A549 (cell line): ENCODE data around the gene CABP7. TPM values are rescaled to one million over a fixed set of nuclear protein-coding genes. Genes with fewer than 3 reads are reported as not detected.

Experiments
- ATAC-seq, 2 experiments: fragments of 200-7000 bp in 1 of 2; fragments of >200 bp in 1 of 2; cut with Nextera tagmentation in 1 of 2; cut with Tn5 transposase in 1 of 2; 3 replicates each; pipeline versions ENCODE4 v1.8.0 to v1.9.1; 2018 to 2020; ENCODE audit warnings: mild to moderate bottlenecking in 1 of 2, moderate library complexity in 1 of 2
- CTCF ChIA-PET: fragments of 300-600 bp; sonication (Branson Sonifier 250); formaldehyde crosslinking; extraction: SDS; loops from one replicate; lab custom pipeline; 2021; ENCODE audit warnings: antibody characterized with exemption, inconsistent platforms; lab: Yijun Ruan, JAX
- POLR2A ChIA-PET: fragments of 350-600 bp; formaldehyde crosslinking; extraction: SDS; loops from one replicate; lab custom pipeline; 2021; ENCODE audit warnings: antibody characterized with exemption, inconsistent platforms; lab: Yijun Ruan, JAX
- DNase-seq, 2 experiments: peaks; one replicate each; pipeline versions ENCODE4 v3.0.0 to v3.0.0-alpha.2; 2011 to 2016; ENCODE audit warnings: low read depth in 1 of 2, low spot score in 1 of 2
- FAIRE-seq: peaks from 2 replicates; lab custom pipeline; 2011; peaks lifted over from hg19 to GRCh38; lab: Jason Lieb, UNC
- H3K27ac ChIP-seq, 2 experiments: fragments of >200 bp; sonication (Bioruptor Twin); formaldehyde crosslinking; 3 replicates each; pipeline ENCODE4 v1.5.1; 2016 to 2017
- H3K4me1 ChIP-seq: fragments of >200 bp; sonication (Bioruptor Twin); formaldehyde crosslinking; 3 replicates; pipeline ENCODE4 v1.6.1; 2016
- H3K4me2 ChIP-seq: fragments of >200 bp; sonication (Bioruptor Twin); formaldehyde crosslinking; 3 replicates; pipeline ENCODE4 v1.6.1; 2016
- H3K4me3 ChIP-seq: fragments of >200 bp; sonication (Bioruptor Twin); formaldehyde crosslinking; 3 replicates; pipeline ENCODE4 v1.5.1; 2016
- H3K9me3 ChIP-seq: fragments of >200 bp; sonication (Bioruptor Twin); formaldehyde crosslinking; 3 replicates; pipeline ENCODE4 v1.6.1; 2016
- ATOH8 ChIP-seq: fragments of 250-450 bp; sonication (Bioruptor Pico); IDR thresholded peaks from 2 replicates; pipeline ENCODE4 v1.5.0; 2020; ENCODE audit warnings: low read depth, mild to moderate bottlenecking, moderate library complexity
- BCL3 ChIP-seq: fragments of >200 bp; sonication (Bioruptor Twin); formaldehyde crosslinking; IDR thresholded peaks from 3 replicates; pipeline ENCODE4 v1.6.1; 2016
- BHLHE40 ChIP-seq: IDR thresholded peaks from 2 replicates; pipeline ENCODE4 v1.6.1; 2012; ENCODE audit warnings: low read depth, low read length, inconsistent platforms
- E2F6 ChIP-seq: IDR thresholded peaks from 2 replicates; pipeline ENCODE4 v1.6.1; 2012; ENCODE audit warnings: low read depth, borderline replicate concordance
- EHF ChIP-seq: fragments of 250-450 bp; sonication (Bioruptor Pico); IDR thresholded peaks from 2 replicates; pipeline ENCODE4 v1.5.0; 2020; ENCODE audit warnings: mild to moderate bottlenecking
- EHMT2 ChIP-seq: fragments of 200-600 bp; sonication (generic); IDR thresholded peaks from 2 replicates; pipeline ENCODE4 v1.6.1; 2016; ENCODE audit warnings: antibody characterized with exemption, low read depth, mild to moderate bottlenecking, moderate library complexity
- EP300 ChIP-seq, 2 experiments: fragments of >200 bp; sonication (Bioruptor Twin); formaldehyde crosslinking; IDR thresholded peaks; 2 replicates in 1 of 2; 3 replicates in 1 of 2; pipeline ENCODE4 v1.6.1; 2016 to 2017
- FOSB ChIP-seq: fragments of 250-450 bp; sonication (Bioruptor Pico); IDR thresholded peaks from 2 replicates; pipeline ENCODE4 v1.5.0; 2020; ENCODE audit warnings: mild to moderate bottlenecking, moderate library complexity
- FOSL2 ChIP-seq, 2 experiments: fragments of 450-650 bp in 1 of 2; fragments of >200 bp in 1 of 2; sonication (Bioruptor Twin) in 1 of 2; formaldehyde crosslinking; IDR thresholded peaks; 2 replicates each; pipeline versions ENCODE4 v1.5.0 to v1.6.1; 2016 to 2020; ENCODE audit warnings: mild to moderate bottlenecking in 1 of 2, moderate library complexity in 1 of 2
- FOXS1 ChIP-seq: fragments of 250-450 bp; sonication (Bioruptor Pico); IDR thresholded peaks from 2 replicates; pipeline ENCODE4 v1.5.0; 2020; ENCODE audit warnings: mild to moderate bottlenecking, moderate library complexity
- GATA3 ChIP-seq: IDR thresholded peaks from 2 replicates; pipeline ENCODE4 v1.6.1; 2012; ENCODE audit warnings: borderline replicate concordance
- HES2 ChIP-seq: fragments of >200 bp; sonication (Bioruptor Twin); formaldehyde crosslinking; IDR thresholded peaks from 2 replicates; pipeline ENCODE4 v1.6.1; 2016
- HEYL ChIP-seq: fragments of 250-450 bp; sonication (Bioruptor Pico); IDR thresholded peaks from 2 replicates; pipeline ENCODE4 v1.8.0; 2021; ENCODE audit warnings: mild to moderate bottlenecking, moderate library complexity
- MAFK ChIP-seq: fragments of 450-650 bp; IDR thresholded peaks from 2 replicates; pipeline ENCODE4 v1.6.1; 2014; ENCODE audit not compliant: partially characterized antibody
- MAZ ChIP-seq: fragments of 150-350 bp; IDR thresholded peaks from 2 replicates; pipeline ENCODE4 v1.6.1; 2014; ENCODE audit warnings: antibody characterized with exemption, low read depth, low read length, borderline replicate concordance
- MYC ChIP-seq: IDR thresholded peaks from 2 replicates; pipeline ENCODE4 v1.6.1; 2012; ENCODE audit warnings: mild to moderate bottlenecking, inconsistent platforms, low read length, improper control_type of control experiment, borderline replicate concordance
- NFE2L2 ChIP-seq: fragments of 150-350 bp; conservative IDR thresholded peaks from 2 replicates; pipeline ENCODE4 v1.6.1; 2014; ENCODE audit warnings: low read length
- NPAS2 ChIP-seq: fragments of 250-450 bp; sonication (Bioruptor Pico); IDR thresholded peaks from 2 replicates; pipeline ENCODE4 v1.8.0; 2022; ENCODE audit warnings: mild to moderate bottlenecking, moderate library complexity, borderline replicate concordance
- PBX3 ChIP-seq: IDR thresholded peaks from 2 replicates; pipeline ENCODE4 v1.6.1; 2012
- POLR2AphosphoS2 ChIP-seq: conservative IDR thresholded peaks from 2 replicates; pipeline ENCODE4 v1.6.1; 2012; ENCODE audit warnings: low read length, improper control_type of control experiment, inconsistent platforms
- RAD21 ChIP-seq, 2 experiments: fragments of >200 bp in 1 of 2; sonication (Bioruptor Twin) in 1 of 2; formaldehyde crosslinking in 1 of 2; IDR thresholded peaks in 1 of 2; conservative IDR thresholded peaks in 1 of 2; 2 replicates in 1 of 2; 3 replicates in 1 of 2; pipeline ENCODE4 v1.6.1; 2012 to 2018; ENCODE audit warnings: inconsistent platforms in 1 of 2
- RCOR1 ChIP-seq: fragments of 150-350 bp; IDR thresholded peaks from 2 replicates; pipeline ENCODE4 v1.6.1; 2014; ENCODE audit warnings: antibody characterized with exemption, low read length, low read depth
- RNF2 ChIP-seq: fragments of 200-600 bp; sonication (generic); IDR thresholded peaks from 2 replicates; pipeline ENCODE4 v1.6.1; 2016; ENCODE audit warnings: low read depth, mild to moderate bottlenecking, antibody characterized with exemption, moderate library complexity, borderline replicate concordance
- SREBF2 ChIP-seq: fragments of 450-650 bp; IDR thresholded peaks from 2 replicates; pipeline ENCODE4 v1.6.1; 2014; ENCODE audit warnings: mild to moderate bottlenecking, moderate library complexity
- TFCP2L1 ChIP-seq: fragments of 250-450 bp; sonication (Bioruptor Pico); IDR thresholded peaks from 2 replicates; pipeline ENCODE4 v1.5.0; 2021; ENCODE audit warnings: mild to moderate bottlenecking
- TP53 ChIP-seq: fragments of 250-450 bp; sonication (Bioruptor Pico); IDR thresholded peaks from 2 replicates; pipeline ENCODE4 v1.5.0; 2021; ENCODE audit warnings: mild to moderate bottlenecking, moderate library complexity
- USF2 ChIP-seq: fragments of 450-650 bp; IDR thresholded peaks from 2 replicates; pipeline ENCODE4 v1.6.1; 2014; ENCODE audit warnings: antibody characterized with exemption
- ZC3H11A ChIP-seq: fragments of 450-650 bp; IDR thresholded peaks from 2 replicates; pipeline ENCODE4 v1.6.1; 2014; ENCODE audit warnings: antibody characterized with exemption, mild to moderate bottlenecking
- ZFP36 ChIP-seq: fragments of 450-650 bp; IDR thresholded peaks from 2 replicates; pipeline ENCODE4 v1.6.1; 2014; ENCODE audit warnings: borderline replicate concordance; ENCODE audit not compliant: partially characterized antibody
- ZNF302 ChIP-seq: fragments of 250-450 bp; sonication (Bioruptor Pico); IDR thresholded peaks from 2 replicates; pipeline ENCODE4 v1.9.0; 2021; ENCODE audit warnings: inconsistent platforms, mild to moderate bottlenecking, moderate library complexity
- WGBS: methylation state at CpG from one replicate; pipeline ENCODE4 v1.1.6; 2017; ENCODE audit errors: missing lambda C conversion rate; 5-methylcytosine and 5-hydroxymethylcytosine counted together
- polyA plus RNA-seq, 4 experiments: library from polyadenylated mRNA; depleted of rRNA in 3 of 4; stranded (reverse); fragments of >200 nt; fragmentation: RNase III in 1 of 4; extraction: RNeasy Plus Mini Kit Qiagen cat#74134 plus additional on column Dnase treatment in 1 of 4; gene quantifications; 2 replicates in 3 of 4; 3 replicates in 1 of 4; pipeline ENCODE4 v1.2.3, GENCODE V29; 2011 to 2017

Gene CABP7
- polyA plus RNA-seq, 2 of the 4 experiments (the other 2 are of a cell fraction), result 0.05 to 0.15 TPM

- no peak for TF ChIP-seq HEYL
These were observed 46.3 kb upstream of the CABP7 start (continued) for GRCh38 chr22:29673361-29674066.

GRCh38 chr22:29674121-29674520, 45.7 kb upstream of the CABP7 start:
- Histone ChIP-seq H3K4me2 (no peak overlapping the region), H3K4me3 (no peak overlapping the region), H3K4me1 (no peaks in the 10 kb centered on the region)
- 96% methylated on average over 8 of the region's 8 CpGs for WGBS
- no peak for FAIRE-seq
- no peak for DNase-seq
- TF ChIP-seq ZC3H11A (no peak), FOSB (CRISPR knock-in tag) (no peak), NPAS2 (no peak), POLR2AphosphoS2 (no peak), MAZ (no peak), ZFP36 (no peak), SREBF2 (no peak), FOXS1 (CRISPR knock-in tag) (no peak), FOSL2 (IDR thresholded peaks at IDR 0.05) (no peak), FOSL2 (CRISPR knock-in tag; IDR thresholded peaks at IDR 0.05) (no peak), GATA3 (no peak), TP53 (CRISPR knock-in tag) (no peak), BHLHE40 (no peak), EHMT2 (no peak), EP300 (IDR thresholded peaks at IDR 0.05) (no peak), EHF (CRISPR knock-in tag) (no peak), ZNF302 (CRISPR knock-in tag) (no peak), MAFK (no peak), RAD21 (conservative IDR thresholded peaks at IDR 0.05 in 1 of 2, IDR thresholded peaks at IDR 0.05 in 1 of 2) (no peak), RCOR1 (no peak)
- TF ChIP-seq, all 56 proteins: peak for 0
- POLR2A ChIA-PET, result no interaction called here
- H3K9me3 ChIP-seq, result no peaks in the 10 kb centered on the region
- CTCF ChIA-PET, result interaction anchor here (0.6 to 1.2 kb wide), 5 partner anchors 12 to 415 kb away, joined by 3 to 6 read pairs (median 4); no protein-coding TSS in a partner anchor
- no peak overlapping the region for H3K27ac ChIP-seq
- ATAC-seq, result no peak

- FAIRE-seq (no peak), ATAC-seq (no peak), DNase-seq (no peak)
- Histone ChIP-seq H3K4me1 (no peaks in the 10 kb centered on the region), H3K27ac (no peak overlapping the region), H3K4me2 (no peak overlapping the region), H3K9me3 (no peaks in the 10 kb centered on the region), H3K4me3 (no peak overlapping the region)
- WGBS, result 89% methylated on average over 1 of the region's 1 CpG
- POLR2A ChIA-PET, result no interaction called here
- CTCF ChIA-PET, result interaction anchor here (1.4 to 2.1 kb wide), 2 partner anchors 11 to 409 kb away, joined by 6 to 8 read pairs; no protein-coding TSS in a partner anchor
- TF ChIP-seq ATOH8 (CRISPR knock-in tag), result no peak
- TF ChIP-seq RCOR1, result no peak
- no peak for TF ChIP-seq USF2
- TF ChIP-seq E2F6, result no peak
- no peak for TF ChIP-seq MYC
- TF ChIP-seq MAZ, result no peak
- no peak for TF ChIP-seq RNF2
- TF ChIP-seq TFCP2L1 (CRISPR knock-in tag), result no peak
- TF ChIP-seq NPAS2, result no peak
- TF ChIP-seq MAFK, result no peak
- TF ChIP-seq NFE2L2, result no peak
- TF ChIP-seq EP300 (IDR thresholded peaks at IDR 0.05), result no peak
- TF ChIP-seq PBX3, result no peak
- TF ChIP-seq POLR2AphosphoS2, result no peak
- no peak for TF ChIP-seq BCL3
- no peak for TF ChIP-seq HES2
These were observed 40.5 kb upstream of the CABP7 start for GRCh38 chr22:29679316-29679715.
